ENCODE measurements around the gene PRDM2.
"Not testable (repeated sequence)": the region's sequence is repeated elsewhere in the genome, so short reads cannot be mapped to it uniquely, and the experiment has no call there.

PRDM2 gene, protein sequence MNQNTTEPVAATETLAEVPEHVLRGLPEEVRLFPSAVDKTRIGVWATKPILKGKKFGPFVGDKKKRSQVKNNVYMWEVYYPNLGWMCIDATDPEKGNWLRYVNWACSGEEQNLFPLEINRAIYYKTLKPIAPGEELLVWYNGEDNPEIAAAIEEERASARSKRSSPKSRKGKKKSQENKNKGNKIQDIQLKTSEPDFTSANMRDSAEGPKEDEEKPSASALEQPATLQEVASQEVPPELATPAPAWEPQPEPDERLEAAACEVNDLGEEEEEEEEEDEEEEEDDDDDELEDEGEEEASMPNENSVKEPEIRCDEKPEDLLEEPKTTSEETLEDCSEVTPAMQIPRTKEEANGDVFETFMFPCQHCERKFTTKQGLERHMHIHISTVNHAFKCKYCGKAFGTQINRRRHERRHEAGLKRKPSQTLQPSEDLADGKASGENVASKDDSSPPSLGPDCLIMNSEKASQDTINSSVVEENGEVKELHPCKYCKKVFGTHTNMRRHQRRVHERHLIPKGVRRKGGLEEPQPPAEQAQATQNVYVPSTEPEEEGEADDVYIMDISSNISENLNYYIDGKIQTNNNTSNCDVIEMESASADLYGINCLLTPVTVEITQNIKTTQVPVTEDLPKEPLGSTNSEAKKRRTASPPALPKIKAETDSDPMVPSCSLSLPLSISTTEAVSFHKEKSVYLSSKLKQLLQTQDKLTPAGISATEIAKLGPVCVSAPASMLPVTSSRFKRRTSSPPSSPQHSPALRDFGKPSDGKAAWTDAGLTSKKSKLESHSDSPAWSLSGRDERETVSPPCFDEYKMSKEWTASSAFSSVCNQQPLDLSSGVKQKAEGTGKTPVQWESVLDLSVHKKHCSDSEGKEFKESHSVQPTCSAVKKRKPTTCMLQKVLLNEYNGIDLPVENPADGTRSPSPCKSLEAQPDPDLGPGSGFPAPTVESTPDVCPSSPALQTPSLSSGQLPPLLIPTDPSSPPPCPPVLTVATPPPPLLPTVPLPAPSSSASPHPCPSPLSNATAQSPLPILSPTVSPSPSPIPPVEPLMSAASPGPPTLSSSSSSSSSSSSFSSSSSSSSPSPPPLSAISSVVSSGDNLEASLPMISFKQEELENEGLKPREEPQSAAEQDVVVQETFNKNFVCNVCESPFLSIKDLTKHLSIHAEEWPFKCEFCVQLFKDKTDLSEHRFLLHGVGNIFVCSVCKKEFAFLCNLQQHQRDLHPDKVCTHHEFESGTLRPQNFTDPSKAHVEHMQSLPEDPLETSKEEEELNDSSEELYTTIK (N-terminal part only)

DNA sequence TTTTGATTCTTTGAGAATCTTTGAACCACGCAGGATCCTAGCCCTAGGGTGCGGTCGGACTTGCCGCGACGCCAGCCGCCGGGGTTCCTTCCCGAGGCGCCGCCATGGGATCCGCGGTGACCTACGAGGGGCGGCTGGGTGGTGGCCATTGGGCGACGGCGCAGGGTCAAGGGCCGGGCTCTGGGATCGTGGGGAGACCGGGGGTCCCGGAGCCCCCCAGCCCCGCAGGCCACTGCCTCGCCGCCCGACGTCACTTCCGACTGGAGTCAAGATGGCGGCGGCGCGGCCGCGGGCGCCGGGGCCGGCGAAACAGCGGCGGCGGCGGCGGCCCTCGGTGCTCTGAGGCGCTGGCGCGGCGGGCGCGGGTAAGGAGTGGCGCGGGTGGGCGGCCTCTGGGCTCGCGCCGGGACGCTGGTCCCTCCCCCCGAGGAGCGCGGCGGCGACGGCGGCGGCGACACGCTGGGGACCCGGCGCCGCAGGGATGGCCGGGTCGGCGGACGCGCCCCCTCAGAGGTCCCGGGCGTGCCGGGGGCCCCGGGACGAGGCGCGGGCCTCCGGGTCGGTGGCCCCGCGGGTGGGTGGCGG is at the start of gene PRDM2:
Gene PRDM2, plus strand, starts transcription at position 253 of the 585 bp plus-strand sequence. CDS start 15,418 bp downstream, outside the sequence.
- peak; percentile 56 for DNase-seq

DNA sequence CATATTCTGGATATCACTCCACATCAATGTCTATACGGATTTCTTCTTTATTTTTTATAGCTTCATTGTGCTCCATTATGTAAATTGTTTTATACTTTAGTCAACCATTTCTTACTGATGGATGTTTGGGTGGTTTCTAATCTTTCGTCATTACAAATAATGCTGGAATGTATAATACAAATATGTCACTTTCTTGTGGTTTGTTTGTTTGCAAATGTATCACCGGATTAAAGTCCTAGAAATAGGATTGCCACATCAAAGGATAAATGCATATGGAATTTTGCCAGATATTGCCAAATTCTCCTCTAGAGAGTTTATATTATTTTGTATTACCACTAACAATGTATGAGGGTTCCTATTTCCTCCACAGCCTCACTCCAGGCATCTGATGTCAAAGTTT is 48.7 kb upstream of the PRDM2 start:
- no peak for DNase-seq

- DNase-seq, result no peak
These were observed 47.8 kb upstream of the PRDM2 start for GRCh38 chr1:13652238-13652637.

GRCh38 chr1:13661539-13661938 is 38.4 kb upstream of the PRDM2 start:
- no peak for DNase-seq

GRCh38 chr1:13662493-13662892 is 37.5 kb upstream of the PRDM2 start:
- no peak for DNase-seq

DNA sequence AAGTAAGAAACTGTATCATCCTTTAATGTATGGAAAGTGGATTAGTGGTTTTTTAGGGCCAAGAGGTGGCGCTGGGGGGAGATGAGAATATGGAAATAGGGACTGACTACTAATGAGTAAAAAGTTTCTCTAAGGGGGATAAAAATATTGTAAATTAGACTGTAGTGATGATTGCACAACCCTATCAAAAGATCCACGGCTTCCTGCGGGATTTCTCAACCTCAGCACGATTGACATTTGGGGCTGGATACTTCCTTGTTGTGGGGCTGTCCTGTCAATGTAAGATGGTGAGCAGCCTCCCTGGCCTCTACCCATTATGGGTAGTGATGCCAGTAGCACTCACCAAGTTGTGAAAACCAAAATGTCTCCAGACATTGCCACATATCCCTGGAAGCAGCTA is 36.0 kb upstream of the PRDM2 start:
- DNase-seq, result no peak

DNA sequence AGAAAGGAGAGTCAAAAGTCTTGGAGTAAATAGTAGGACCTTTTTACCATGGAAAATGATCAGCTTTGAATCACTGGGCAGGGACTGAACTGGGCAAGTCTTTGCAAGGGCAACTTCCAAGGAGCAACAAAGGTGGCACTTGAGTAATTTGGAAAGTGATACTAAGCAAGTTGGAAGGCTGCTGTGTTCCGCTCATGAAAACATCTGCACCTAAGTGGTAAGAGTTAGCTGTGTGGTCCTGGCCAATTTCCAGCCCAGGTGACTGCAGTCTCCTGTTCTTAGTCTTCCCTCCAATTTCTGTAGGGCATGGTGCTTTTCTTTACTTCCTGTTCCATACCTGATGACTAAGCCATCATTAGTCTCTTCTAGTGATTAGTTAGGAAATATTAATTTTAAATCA is 35.5 kb upstream of the PRDM2 start:
- DNase-seq, result no peak

DNA sequence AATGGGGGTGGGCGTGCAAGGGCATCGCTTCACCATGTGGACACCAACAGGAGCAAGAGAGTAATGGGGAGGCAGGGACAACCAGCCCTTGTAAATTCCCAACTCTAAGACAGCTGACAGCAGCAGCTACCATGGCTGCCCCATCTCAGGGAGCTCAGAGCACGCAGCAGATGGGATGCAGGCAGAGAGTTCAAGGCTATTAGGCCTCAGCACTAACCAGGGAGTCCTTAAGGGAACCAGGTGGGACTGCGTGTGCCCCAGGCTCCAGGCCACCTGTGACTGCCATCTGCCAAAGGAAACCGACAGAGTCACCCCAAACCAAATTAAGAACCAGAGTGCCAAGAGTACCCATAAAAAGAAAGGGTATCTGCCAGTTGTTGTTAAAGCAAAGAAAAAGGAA is 33.7 kb upstream of the PRDM2 start:
- DNase-seq, result no peak

DNA sequence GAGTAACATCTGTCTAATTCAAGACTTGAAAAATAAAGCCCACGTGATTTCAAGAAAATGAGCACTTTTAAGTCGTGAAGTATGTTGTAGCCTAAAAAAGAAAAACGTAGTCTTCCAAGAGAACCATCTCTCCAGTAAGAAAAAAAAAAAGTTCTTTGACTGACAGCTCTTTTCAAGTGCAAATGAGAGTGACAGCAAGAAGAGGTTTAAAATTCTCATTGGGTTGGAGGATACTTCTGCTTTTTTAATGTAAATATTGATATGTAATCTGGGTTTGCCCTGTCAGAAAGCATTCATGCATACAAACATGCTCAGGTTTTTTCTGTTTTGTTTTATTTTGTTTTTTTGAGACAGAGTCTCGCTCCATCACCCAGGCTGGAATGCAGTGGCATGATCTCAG is 32.3 kb upstream of the PRDM2 start:
- DNase-seq, result no peak

- no peak for DNase-seq
These were observed 25.6 kb upstream of the PRDM2 start for GRCh38 chr1:13674377-13674776.

- no peak for DNase-seq
These were observed 24.8 kb upstream of the PRDM2 start for GRCh38 chr1:13675151-13675651.

DNA sequence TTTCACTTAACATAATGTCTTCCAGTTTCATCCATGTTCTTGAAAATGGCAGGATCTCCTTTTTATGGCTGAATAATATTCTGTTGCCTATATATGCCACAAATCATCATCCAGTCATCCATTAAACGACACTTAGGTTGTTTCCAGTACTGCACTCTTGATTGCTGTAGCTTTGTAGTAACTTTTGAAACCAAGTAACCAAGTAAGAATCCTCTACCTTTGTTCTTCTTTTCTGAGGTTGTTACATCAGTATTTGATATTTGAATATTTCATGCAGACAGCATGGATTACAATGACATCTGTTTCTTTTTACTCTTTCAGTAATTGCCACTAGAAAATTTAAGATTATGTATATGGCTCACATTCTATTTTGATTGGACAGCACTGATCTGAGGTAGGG is 22.1 kb upstream of the PRDM2 start:
- DNase-seq, result no peak

GRCh38 chr1:13679651-13680050 is 20.3 kb upstream of the PRDM2 start:
- no peak for DNase-seq

GRCh38 chr1:13680609-13681008 is 19.4 kb upstream of the PRDM2 start:
- not testable (repeated sequence) for DNase-seq

DNA sequence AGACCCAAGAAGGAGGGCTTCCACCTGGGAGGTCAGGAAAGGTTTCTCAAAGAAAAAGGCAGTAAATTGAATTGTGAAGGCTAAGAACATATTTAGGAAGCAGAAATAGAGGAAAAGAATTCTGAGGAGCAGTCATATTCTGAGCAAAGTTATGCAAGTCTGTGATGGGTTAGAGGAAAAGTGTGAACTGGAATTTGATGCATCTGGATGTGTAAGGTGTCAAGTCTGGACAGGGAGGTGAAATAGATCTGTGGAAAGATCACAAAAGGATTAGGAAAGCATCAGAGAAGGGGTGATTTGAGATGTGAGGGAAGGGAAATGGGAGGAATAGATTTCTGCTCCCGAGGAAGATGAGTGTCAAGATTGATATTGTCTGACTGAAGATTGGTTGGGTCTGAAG is 18.1 kb upstream of the PRDM2 start:
- no peak for DNase-seq

DNA sequence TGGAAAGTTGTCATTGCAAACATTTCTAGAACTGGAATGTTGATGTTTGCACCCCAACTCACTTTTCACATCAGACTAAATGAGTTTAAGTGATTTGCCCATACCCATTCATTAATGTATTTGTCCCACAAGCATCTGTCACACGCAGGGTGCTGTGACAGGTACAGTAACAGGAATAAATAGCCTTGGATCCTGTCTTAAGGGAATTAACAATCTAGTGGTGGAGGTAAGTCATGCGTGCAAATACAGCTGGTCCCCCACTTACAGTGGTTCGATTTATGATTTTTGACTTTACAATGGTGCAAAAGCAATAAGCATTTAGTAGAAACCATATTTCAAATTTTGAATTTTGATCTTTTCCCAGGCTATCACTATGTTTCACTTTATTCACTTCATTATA is 17.5 kb upstream of the PRDM2 start:
- DNase-seq, result no peak

DNA sequence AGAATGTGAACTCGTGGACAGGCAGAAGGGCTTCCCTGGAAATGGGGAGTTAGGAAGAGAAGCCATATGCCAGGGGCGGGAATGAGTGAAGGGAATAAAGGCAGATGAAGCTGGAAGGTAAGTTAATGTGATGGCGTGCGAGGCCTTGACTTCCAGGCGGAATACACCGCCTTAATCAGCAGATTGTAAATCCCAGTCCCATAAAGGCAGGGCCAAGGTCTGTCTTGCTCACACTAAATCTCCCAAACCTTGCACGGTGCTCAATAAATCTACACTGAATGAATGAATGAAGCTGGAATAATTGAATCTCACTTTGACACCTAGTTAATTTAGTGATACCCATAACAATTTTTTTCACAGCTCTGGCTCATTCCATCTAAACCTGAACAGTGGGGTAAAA is 16.8 kb upstream of the PRDM2 start:
- no peak for DNase-seq

DNA sequence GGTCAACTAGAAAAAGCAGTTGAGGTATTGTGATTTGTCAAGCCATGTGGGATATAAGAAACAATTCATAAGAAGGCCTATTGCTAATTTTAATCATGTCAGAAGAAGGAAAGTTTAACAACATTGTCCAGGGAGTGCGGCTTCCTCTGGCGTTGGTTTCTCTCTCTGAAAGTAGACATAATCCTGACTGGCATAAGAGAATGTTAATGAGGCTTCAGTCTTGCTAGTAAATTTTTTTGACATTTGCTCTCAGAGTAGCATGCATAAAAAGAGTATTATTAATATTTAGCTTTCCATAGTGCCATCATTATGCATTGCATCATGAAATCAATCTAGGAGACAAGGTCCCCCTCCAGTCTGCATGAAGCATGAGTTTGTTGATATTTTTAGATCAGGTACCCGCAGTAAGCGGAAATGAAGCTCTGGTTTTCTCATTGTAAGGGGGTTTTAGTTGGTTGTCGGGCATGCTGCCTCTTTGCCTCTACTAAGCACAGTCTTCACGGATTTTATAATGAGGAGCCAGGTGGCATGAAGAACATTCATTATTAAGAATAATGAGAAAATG is 12.8 kb upstream of the PRDM2 start:
- no peak for DNase-seq

DNA sequence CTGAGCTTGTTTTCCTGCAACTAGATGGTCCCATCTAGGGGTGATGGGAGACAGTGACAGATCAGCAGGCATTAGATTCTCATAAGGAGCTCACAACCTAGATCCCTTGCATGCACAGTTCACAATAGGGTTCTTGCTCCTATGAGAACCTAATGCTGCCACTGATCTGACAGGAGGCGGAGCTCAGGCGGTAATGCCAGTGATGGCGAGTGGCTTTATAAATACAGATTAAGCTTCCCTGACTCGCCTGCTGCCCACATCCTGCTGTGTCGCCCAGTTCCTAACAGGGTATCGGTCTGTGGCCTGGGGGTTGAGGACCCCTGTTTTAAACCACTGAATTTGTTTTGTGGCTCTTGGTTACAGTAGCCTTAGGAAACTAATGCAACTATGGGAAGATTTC is 6.9 kb upstream of the PRDM2 start:
- DNase-seq, result not testable (repeated sequence)

- no peak for DNase-seq
These were observed 4.9 kb upstream of the PRDM2 start for GRCh38 chr1:13694886-13695684.

DNA sequence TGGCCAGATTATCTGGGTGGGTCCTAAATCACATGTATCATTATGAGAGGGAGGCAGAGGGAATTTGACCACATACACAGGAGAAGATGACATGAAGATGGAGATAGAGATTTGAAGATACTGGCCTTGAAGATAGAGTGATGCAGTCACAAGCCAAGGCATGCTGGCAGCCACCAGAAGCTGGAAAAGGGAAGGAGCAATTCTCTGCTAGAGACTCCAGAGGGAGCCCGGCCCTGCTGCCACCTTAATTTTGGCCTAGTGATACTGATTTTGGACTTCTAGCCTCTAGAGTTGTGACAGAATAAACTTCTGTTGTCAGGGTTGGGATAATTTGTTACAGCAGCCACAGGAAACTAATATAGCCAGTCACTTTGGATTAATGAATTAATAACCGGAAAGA is 2.2 kb upstream of the PRDM2 start:
- no peak for DNase-seq
